SK-N-SH (cell line): ENCODE data around the gene AQP1. TPM values are rescaled to one million over a fixed set of nuclear protein-coding genes. Genes with fewer than 3 reads are reported as not detected.

Source experiments
- CTCF ChIA-PET: fragments of 300-600, 350-600 bp; formaldehyde crosslinking; extraction: SDS; loops from one replicate; lab custom pipeline; 2021; lab: Yijun Ruan, JAX
- POLR2A ChIA-PET: fragments of 350-600 bp; sonication (Branson Sonifier 250); formaldehyde crosslinking; extraction: SDS; loops from one replicate; lab custom pipeline; 2020; ENCODE audit warnings: antibody characterized with exemption, inconsistent platforms; lab: Yijun Ruan, JAX
- DNase-seq: peaks from one replicate; pipeline ENCODE4 v3.0.0; 2012
- H2AFZ ChIP-seq: fragments of 200-600 bp; sonication (generic); 2 replicates; pipeline ENCODE4 v1.8.1; 2016; ENCODE audit warnings: antibody characterized with exemption, mild to moderate bottlenecking, low read depth
- H3F3A ChIP-seq: fragments of 200-600 bp; sonication (generic); replicated peaks from 2 replicates; pipeline ENCODE3; 2016; ENCODE audit warnings: antibody characterized with exemption, mild to moderate bottlenecking; ENCODE audit not compliant: insufficient read depth
- H3K27ac ChIP-seq, 2 experiments: fragments of 200-500 bp in 1 of 2; fragments of 200-600 bp in 1 of 2; sonication (Bioruptor generic) in 1 of 2; sonication (generic), shearing (Covaris generic) in 1 of 2; 2 replicates each; pipeline versions ENCODE4 v1.5.1 to v1.6.1; 2014 to 2016; ENCODE audit warnings: low read depth in 2 of 2, inconsistent platforms in 1 of 2, low read length in 1 of 2, mild to moderate bottlenecking in 1 of 2, mixed read lengths in 1 of 2
- H3K27me3 ChIP-seq: fragments of 200-600 bp; sonication (generic), shearing (Covaris generic); 2 replicates; pipeline ENCODE4 v1.6.1; 2016; ENCODE audit warnings: mixed run types; ENCODE audit not compliant: insufficient read depth
- H3K36me3 ChIP-seq, 2 experiments: fragments of 200-500 bp in 1 of 2; fragments of 200-600 bp in 1 of 2; sonication (Bioruptor generic) in 1 of 2; sonication (generic) in 1 of 2; replicated peaks in 1 of 2; 2 replicates each; pipeline versions ENCODE3 to v1.5.1; 2014 to 2016; ENCODE audit warnings: low read length in 1 of 2, mild to moderate bottlenecking in 1 of 2; ENCODE audit not compliant: insufficient read depth in 2 of 2, control insufficient read depth in 1 of 2
- H3K4me1 ChIP-seq, 2 experiments: fragments of 200-500 bp in 1 of 2; fragments of 200-600 bp in 1 of 2; sonication (Bioruptor generic) in 1 of 2; sonication (generic), shearing (Covaris generic) in 1 of 2; 2 replicates each; pipeline versions ENCODE4 v1.5.1 to v1.6.1; 2014 to 2016; ENCODE audit warnings: low read depth in 1 of 2, low read length in 1 of 2, mixed run types in 1 of 2; ENCODE audit not compliant: insufficient read depth in 2 of 2, control insufficient read depth in 1 of 2
- H3K4me2 ChIP-seq: fragments of 200-600 bp; sonication (generic), shearing (Covaris generic); 2 replicates; pipeline ENCODE4 v1.6.1; 2017; ENCODE audit warnings: mixed run types
- H3K4me3 ChIP-seq, 2 experiments: fragments of 200-500 bp in 1 of 2; fragments of 200-600 bp in 1 of 2; sonication (Bioruptor generic) in 1 of 2; sonication (generic), shearing (Covaris generic) in 1 of 2; 2 replicates each; pipeline versions ENCODE4 v1.5.1 to v1.8.1; 2014 to 2016; ENCODE audit warnings: low read depth in 2 of 2, inconsistent platforms in 1 of 2, low read length in 1 of 2, mild to moderate bottlenecking in 1 of 2, mixed read lengths in 1 of 2, moderate library complexity in 1 of 2
- H3K79me2 ChIP-seq: fragments of 200-600 bp; sonication (generic); 2 replicates; pipeline ENCODE4 v1.8.1; 2017; ENCODE audit warnings: mild to moderate bottlenecking; ENCODE audit not compliant: insufficient read depth
- H3K9ac ChIP-seq: fragments of 200-600 bp; sonication (generic); 2 replicates; pipeline ENCODE4 v1.6.1; 2017; ENCODE audit warnings: mixed run types
- H3K9me2 ChIP-seq: fragments of 200-600 bp; sonication (generic); 2 replicates; pipeline ENCODE4 v1.6.1; 2017; ENCODE audit warnings: mixed run types
- H3K9me3 ChIP-seq: fragments of 200-600 bp; sonication (generic); 2 replicates; pipeline ENCODE4 v1.6.1; 2017; ENCODE audit warnings: mixed run types, mild to moderate bottlenecking, moderate library complexity
- H4K20me1 ChIP-seq: fragments of 200-600 bp; sonication (generic); 2 replicates; pipeline ENCODE4 v1.6.1; 2017; ENCODE audit warnings: mild to moderate bottlenecking, mixed run types; ENCODE audit not compliant: insufficient read depth
- CTCF ChIP-seq: fragments of 200-600 bp; sonication (generic); IDR thresholded peaks from 2 replicates; pipeline ENCODE4 v1.6.1; 2017; ENCODE audit warnings: antibody characterized with exemption, mild to moderate bottlenecking, moderate library complexity
- FOXM1 ChIP-seq: IDR thresholded peaks from 2 replicates; pipeline ENCODE4 v1.4.0; 2012; ENCODE audit warnings: low read depth, mild to moderate bottlenecking
- IRF3 ChIP-seq: fragments of 150-350 bp; IDR thresholded peaks from 2 replicates; pipeline ENCODE4 v1.6.1; 2016; ENCODE audit warnings: mild to moderate bottlenecking, low read depth, low read length
- MXI1 ChIP-seq: IDR thresholded peaks from 2 replicates; pipeline ENCODE4 v1.6.1; 2012; ENCODE audit warnings: mild to moderate bottlenecking, low read depth, low read length, improper control_type of control experiment
- NFIC ChIP-seq: IDR thresholded peaks from 2 replicates; pipeline ENCODE4 v1.4.0; 2012; ENCODE audit warnings: borderline replicate concordance
- POLR2AphosphoS5 ChIP-seq: IDR thresholded peaks from 2 replicates; pipeline ENCODE4 v1.6.1; 2012; ENCODE audit warnings: low read depth, low read length
- RAD21 ChIP-seq: IDR thresholded peaks from 2 replicates; pipeline ENCODE4 v1.6.1; 2012; ENCODE audit warnings: mild to moderate bottlenecking, low read length
- REST ChIP-seq: IDR thresholded peaks from 2 replicates; pipeline ENCODE4 v1.6.1; 2012; ENCODE audit warnings: mild to moderate bottlenecking, low read depth, low read length, moderate library complexity
- RFX5 ChIP-seq: IDR thresholded peaks from 2 replicates; pipeline ENCODE4 v1.6.1; 2012; ENCODE audit warnings: mild to moderate bottlenecking, improper control_type of control experiment, low read length
- TAF1 ChIP-seq: IDR thresholded peaks from 2 replicates; pipeline ENCODE4 v1.6.1; 2012; ENCODE audit warnings: low read depth, mild to moderate bottlenecking, low read length, moderate library complexity, borderline replicate concordance
- USF2 ChIP-seq: fragments of 150-350 bp; IDR thresholded peaks from 2 replicates; pipeline ENCODE4 v1.6.1; 2017; ENCODE audit warnings: antibody characterized with exemption, low read length, low read depth, borderline replicate concordance
- WGBS: methylation state at CpG from one replicate; pipeline ENCODE4 v1.1.6; 2017; ENCODE audit warnings: low lambda C conversion rate; 5-methylcytosine and 5-hydroxymethylcytosine counted together
- polyA plus RNA-seq, 3 experiments: library from polyadenylated mRNA; depleted of rRNA; stranded (reverse); fragments of >200 nt; gene quantifications; 2 replicates each; pipeline ENCODE4 v1.2.3, GENCODE V29; 2012

AQP1 gene
- polyA plus RNA-seq, 1 of the 3 experiments (the other 2 are of a cell fraction): 1.7 TPM

- TF ChIP-seq CTCF: no peak
These were observed 57.3 kb downstream of the AQP1 start (continued) for GRCh38 chr7:30968747-30969603.

GRCh38 chr7:30969604-30969970, 57.9 kb downstream of the AQP1 start:
- Histone ChIP-seq H3K9ac (no peak overlapping the region), H3K9me3 (no peaks in the 10 kb centered on the region), H3K4me1 (no peaks in the 10 kb centered on the region; a peak in 1 of 4 replicates), H3K36me3 (no peaks in the 10 kb centered on the region), H3K4me2 (no peak overlapping the region), H3K27ac (no peak overlapping the region), H3K27me3 (peaks cover 44% of the 10 kb centered on the region; the same call in 1 of the 2 replicates), H3K79me2 (no peaks in the 10 kb centered on the region), H2AFZ (no peak overlapping the region), H4K20me1 (no peaks in the 10 kb centered on the region), H3K4me3 (no peak overlapping the region), H3K9me2 (no peaks in the 10 kb centered on the region), H3F3A (no peaks in the 10 kb centered on the region)
- ChIA-PET POLR2A (no interaction called here), CTCF (interaction anchor here (0.9 to 31.8 kb wide), 6 partner anchors 8 to 198 kb away, joined by 3 to 1191 read pairs (median 48); partner anchors contain the start of gene MINDY4)
- TF ChIP-seq RFX5 (no peak), POLR2AphosphoS5 (no peak), MXI1 (no peak), USF2 (no peak), NFIC (no peak), IRF3 (no peak), CTCF (no peak), REST (no peak), TAF1 (no peak), RAD21 (no peak), FOXM1 (no peak)
- DNase-seq: peak; percentile 3
- WGBS: 29% methylated on average over 1 of the region's 1 CpG
